NCI-H526 (cell line): ENCODE results near the gene TMIGD3.

ENCODE experiments used
- DNase-seq, 2 experiments: peaks; one replicate each; lab custom pipeline; 2025; lab: John Stamatoyannopoulos, UW

The TMIGD3 gene

GRCh38 chr1:111475701-111476100 lies 27.7 kb downstream of the TMIGD3 start:
- DNase-seq, result no peak

GRCh38 chr1:111474521-111474920 lies 28.9 kb downstream of the TMIGD3 start:
- DNase-seq, result no peak

- DNase-seq, result no peak
These were observed 29.3 kb downstream of the TMIGD3 start for GRCh38 chr1:111474106-111474505.

GRCh38 chr1:111471538-111471937 lies 31.9 kb downstream of the TMIGD3 start:
- DNase-seq, result no peak

- DNase-seq, result no peak
These were observed 32.4 kb downstream of the TMIGD3 start for GRCh38 chr1:111471012-111471411.

- DNase-seq, result no peak
These were observed 32.8 kb downstream of the TMIGD3 start for GRCh38 chr1:111470596-111470995.

GRCh38 chr1:111469539-111469938 lies 33.9 kb downstream of the TMIGD3 start:
- no peak for DNase-seq

GRCh38 chr1:111468717-111469100 lies 34.7 kb downstream of the TMIGD3 start:
- DNase-seq, result no peak

- DNase-seq, result no peak
These were observed 35.3 kb downstream of the TMIGD3 start for GRCh38 chr1:111467865-111468716.

- no peak for DNase-seq
These were observed 37.0 kb downstream of the TMIGD3 start for GRCh38 chr1:111466480-111466879.

GRCh38 chr1:111465754-111466153 lies 37.7 kb downstream of the TMIGD3 start:
- DNase-seq, result no peak

GRCh38 chr1:111463029-111463683 lies 40.3 kb downstream of the TMIGD3 start:
- no peak for DNase-seq

- peak in 1 of 2 experiments; percentile 8 for DNase-seq
These were observed 40.9 kb downstream of the TMIGD3 start for GRCh38 chr1:111462370-111463028.

GRCh38 chr1:111461765-111462164 lies 41.7 kb downstream of the TMIGD3 start:
- no peak for DNase-seq

GRCh38 chr1:111455642-111456031 lies 47.8 kb downstream of the TMIGD3 start:
- DNase-seq, result no peak

GRCh38 chr1:111454859-111455641 lies 48.4 kb downstream of the TMIGD3 start:
- no peak for DNase-seq

- DNase-seq, result no peak
These were observed 49.7 kb downstream of the TMIGD3 start for GRCh38 chr1:111453706-111454105.

- no peak for DNase-seq
These were observed 50.9 kb downstream of the TMIGD3 start for GRCh38 chr1:111452581-111452980.

GRCh38 chr1:111450185-111450584 lies 53.2 kb downstream of the TMIGD3 start:
- no peak for DNase-seq

GRCh38 chr1:111449703-111450017 lies 53.8 kb downstream of the TMIGD3 start:
- no peak for DNase-seq

- DNase-seq, result peak; percentile 99 to 100
These were observed 54.3 kb downstream of the TMIGD3 start, which contains the start of the genes ATP5PB and WDR77 for GRCh38 chr1:111448918-111449702. Gene ATP5PB, plus strand, starts transcription at chr1:111449464. Its CDS starts 78 bp downstream, at chr1:111449542. Gene WDR77, minus strand, starts transcription at chr1:111449256. Its CDS starts 87 bp downstream, at chr1:111449169.
